Measurements from ENCODE around the gene EBF4. TPM values are rescaled to one million over a fixed set of nuclear protein-coding genes. Genes with fewer than 3 reads are reported as not detected.
"Not testable (repeated sequence)": the region's sequence is repeated elsewhere in the genome, so short reads cannot be mapped to it uniquely, and the experiment has no call there.

EBF4 gene
- total and polyA plus RNA-seq, 4 donors: 10.2 to 91.0 (median 51.9) TPM

- no peak overlapping the region for H3K4me3 ChIP-seq (ENCODE audit: low read depth, low read length)
- DNase-seq (ENCODE audit: low read depth in 4 of 6, low spot score in 6 of 6): no peak
- H3K27ac ChIP-seq (ENCODE audit: low read depth, low read length): no peak overlapping the region
- WGBS (ENCODE audit: insufficient coverage): 15% methylated on average over 2 of the region's 4 CpGs
- no peaks in the 10 kb centered on the region for H3K4me1 ChIP-seq (ENCODE audit: control insufficient read depth, insufficient read depth, low read length)
- no peaks in the 10 kb centered on the region for H3K27me3 ChIP-seq (ENCODE audit: control insufficient read depth, insufficient read depth, low read length)
- no peaks in the 10 kb centered on the region for H3K9me3 ChIP-seq (ENCODE audit: control insufficient read depth, insufficient read depth, low read length)
- H3K36me3 ChIP-seq (ENCODE audit: control insufficient read depth, insufficient read depth, low read length): no peaks in the 10 kb centered on the region
These were observed 20.6 kb upstream of the EBF4 start for GRCh38 chr20:2671977-2672376.

- H3K4me1 ChIP-seq (ENCODE audit: control insufficient read depth, insufficient read depth, low read length): no peaks in the 10 kb centered on the region
- H3K36me3 ChIP-seq (ENCODE audit: control insufficient read depth, insufficient read depth, low read length): no peaks in the 10 kb centered on the region
- WGBS (ENCODE audit: insufficient coverage): 77% methylated on average over 3 of the region's 3 CpGs
- peaks cover 3% of the 10 kb centered on the region for H3K27me3 ChIP-seq (ENCODE audit: control insufficient read depth, insufficient read depth, low read length)
- DNase-seq (ENCODE audit: low read depth in 4 of 6, low spot score in 6 of 6): no peak
- H3K4me3 ChIP-seq (ENCODE audit: low read depth, low read length): no peak overlapping the region
- H3K27ac ChIP-seq (ENCODE audit: low read depth, low read length): no peak overlapping the region
- no peaks in the 10 kb centered on the region for H3K9me3 ChIP-seq (ENCODE audit: control insufficient read depth, insufficient read depth, low read length)
These were observed 20.1 kb upstream of the EBF4 start for GRCh38 chr20:2672446-2672845.

- no peaks in the 10 kb centered on the region for H3K36me3 ChIP-seq (ENCODE audit: control insufficient read depth, insufficient read depth, low read length)
- WGBS (ENCODE audit: insufficient coverage): 96% methylated on average over 3 of the region's 4 CpGs
- H3K4me3 ChIP-seq (ENCODE audit: low read depth, low read length): no peak overlapping the region
- H3K9me3 ChIP-seq (ENCODE audit: control insufficient read depth, insufficient read depth, low read length): no peaks in the 10 kb centered on the region
- peaks cover 3% of the 10 kb centered on the region for H3K27me3 ChIP-seq (ENCODE audit: control insufficient read depth, insufficient read depth, low read length)
- DNase-seq (ENCODE audit: low read depth in 4 of 6, low spot score in 6 of 6): no peak
- H3K4me1 ChIP-seq (ENCODE audit: control insufficient read depth, insufficient read depth, low read length): no peaks in the 10 kb centered on the region
- H3K27ac ChIP-seq (ENCODE audit: low read depth, low read length): no peak overlapping the region
These were observed 19.1 kb upstream of the EBF4 start for GRCh38 chr20:2673453-2673852.

GRCh38 chr20:2680046-2680445 lies 12.5 kb upstream of the EBF4 start:
- H3K36me3 ChIP-seq (ENCODE audit: control insufficient read depth, insufficient read depth, low read length): no peaks in the 10 kb centered on the region
- H3K4me3 ChIP-seq (ENCODE audit: low read depth, low read length): no peak overlapping the region
- DNase-seq (ENCODE audit: low read depth in 4 of 6, low spot score in 6 of 6): no peak
- WGBS (ENCODE audit: insufficient coverage): 84% methylated on average over 2 of the region's 4 CpGs
- peaks cover 3% of the 10 kb centered on the region for H3K27me3 ChIP-seq (ENCODE audit: control insufficient read depth, insufficient read depth, low read length)
- H3K4me1 ChIP-seq (ENCODE audit: control insufficient read depth, insufficient read depth, low read length): no peaks in the 10 kb centered on the region
- peaks cover 2% of the 10 kb centered on the region for H3K9me3 ChIP-seq (ENCODE audit: control insufficient read depth, insufficient read depth, low read length)
- H3K27ac ChIP-seq (ENCODE audit: low read depth, low read length): no peak overlapping the region

GRCh38 chr20:2682040-2682439 lies 10.5 kb upstream of the EBF4 start:
- not testable (repeated sequence) for H3K27ac ChIP-seq (ENCODE audit: low read depth, low read length); DNase-seq (ENCODE audit: low read depth in 4 of 6, low spot score in 6 of 6); H3K4me3 ChIP-seq (ENCODE audit: low read depth, low read length); H3K36me3 ChIP-seq (ENCODE audit: control insufficient read depth, insufficient read depth, low read length); H3K9me3 ChIP-seq (ENCODE audit: control insufficient read depth, insufficient read depth, low read length); H3K4me1 ChIP-seq (ENCODE audit: control insufficient read depth, insufficient read depth, low read length)
- peaks cover 14% of the 10 kb centered on the region for H3K27me3 ChIP-seq (ENCODE audit: control insufficient read depth, insufficient read depth, low read length)
- WGBS (ENCODE audit: insufficient coverage): 56% methylated on average over 2 of the region's 3 CpGs

- peaks cover 17% of the 10 kb centered on the region for H3K27me3 ChIP-seq (ENCODE audit: control insufficient read depth, insufficient read depth, low read length)
- H3K4me1 ChIP-seq (ENCODE audit: control insufficient read depth, insufficient read depth, low read length); H3K4me3 ChIP-seq (ENCODE audit: low read depth, low read length); H3K36me3 ChIP-seq (ENCODE audit: control insufficient read depth, insufficient read depth, low read length); H3K9me3 ChIP-seq (ENCODE audit: control insufficient read depth, insufficient read depth, low read length); DNase-seq (ENCODE audit: low read depth in 4 of 6, low spot score in 6 of 6); H3K27ac ChIP-seq (ENCODE audit: low read depth, low read length): not testable (repeated sequence)
- WGBS (ENCODE audit: insufficient coverage): no CpG with 5 or more reads among the region's 4 CpGs
These were observed 7.8 kb upstream of the EBF4 start for GRCh38 chr20:2684817-2685216.

- Histone ChIP-seq H3K27ac (ENCODE audit: low read depth, low read length) (no peak overlapping the region), H3K4me1 (ENCODE audit: control insufficient read depth, insufficient read depth, low read length) (peaks cover 17% of the 10 kb centered on the region), H3K4me3 (ENCODE audit: low read depth, low read length) (no peak overlapping the region), H3K9me3 (ENCODE audit: control insufficient read depth, insufficient read depth, low read length) (no peaks in the 10 kb centered on the region), H3K36me3 (ENCODE audit: control insufficient read depth, insufficient read depth, low read length) (peaks cover 2% of the 10 kb centered on the region), H3K27me3 (ENCODE audit: control insufficient read depth, insufficient read depth, low read length) (peaks cover 17% of the 10 kb centered on the region)
- WGBS (ENCODE audit: insufficient coverage): 33% methylated on average over 3 of the region's 6 CpGs
- DNase-seq (ENCODE audit: low read depth in 4 of 6, low spot score in 6 of 6): no peak
These were observed 5.1 kb upstream of the EBF4 start for GRCh38 chr20:2687514-2687913.

GRCh38 chr20:2688041-2688591 lies 4.5 kb upstream of the EBF4 start:
- H3K36me3 ChIP-seq (ENCODE audit: control insufficient read depth, insufficient read depth, low read length): peaks cover 2% of the 10 kb centered on the region
- peak in 2 of 6 donors; percentile 61 to 65 for DNase-seq (ENCODE audit: low read depth in 4 of 6, low spot score in 6 of 6)
- peaks cover 17% of the 10 kb centered on the region for H3K27me3 ChIP-seq (ENCODE audit: control insufficient read depth, insufficient read depth, low read length)
- 22% methylated on average over 7 of the region's 18 CpGs for WGBS (ENCODE audit: insufficient coverage)
- H3K4me3 ChIP-seq (ENCODE audit: low read depth, low read length): no peak overlapping the region
- H3K4me1 ChIP-seq (ENCODE audit: control insufficient read depth, insufficient read depth, low read length): peaks cover 17% of the 10 kb centered on the region
- no peaks in the 10 kb centered on the region for H3K9me3 ChIP-seq (ENCODE audit: control insufficient read depth, insufficient read depth, low read length)
- no peak overlapping the region for H3K27ac ChIP-seq (ENCODE audit: low read depth, low read length)

GRCh38 chr20:2690213-2690612 lies 2.4 kb upstream of the EBF4 start:
- Histone ChIP-seq H3K27ac (ENCODE audit: low read depth, low read length) (no peak overlapping the region), H3K36me3 (ENCODE audit: control insufficient read depth, insufficient read depth, low read length) (peaks cover 2% of the 10 kb centered on the region), H3K4me1 (ENCODE audit: control insufficient read depth, insufficient read depth, low read length) (peaks cover 32% of the 10 kb centered on the region), H3K9me3 (ENCODE audit: control insufficient read depth, insufficient read depth, low read length) (no peaks in the 10 kb centered on the region), H3K27me3 (ENCODE audit: control insufficient read depth, insufficient read depth, low read length) (peaks cover 24% of the 10 kb centered on the region), H3K4me3 (ENCODE audit: low read depth, low read length) (no peak overlapping the region)
- DNase-seq (ENCODE audit: low read depth in 4 of 6, low spot score in 6 of 6): no peak
- 92% methylated on average over 2 of the region's 3 CpGs for WGBS (ENCODE audit: insufficient coverage)

GRCh38 chr20:2690718-2691117 lies 1.9 kb upstream of the EBF4 start:
- 80% methylated on average over 6 of the region's 6 CpGs for WGBS (ENCODE audit: insufficient coverage)

More at GRCh38 chr20:2690718-2691117, 1.9 kb upstream of the EBF4 start:
- H3K27ac ChIP-seq (ENCODE audit: low read depth, low read length): no peak overlapping the region
- peaks cover 2% of the 10 kb centered on the region for H3K36me3 ChIP-seq (ENCODE audit: control insufficient read depth, insufficient read depth, low read length)
- peaks cover 20% of the 10 kb centered on the region for H3K27me3 ChIP-seq (ENCODE audit: control insufficient read depth, insufficient read depth, low read length)
- no peaks in the 10 kb centered on the region for H3K9me3 ChIP-seq (ENCODE audit: control insufficient read depth, insufficient read depth, low read length)
- DNase-seq (ENCODE audit: low read depth in 4 of 6, low spot score in 6 of 6): no peak
- H3K4me1 ChIP-seq (ENCODE audit: control insufficient read depth, insufficient read depth, low read length): peaks cover 34% of the 10 kb centered on the region
- no peak overlapping the region for H3K4me3 ChIP-seq (ENCODE audit: low read depth, low read length)

Data from spinal cord (tissue), 10 donors.